ENCODE results near the gene PCIF1.
"Not testable (repeated sequence)": the region's sequence is repeated elsewhere in the genome, so short reads cannot be mapped to it uniquely, and the experiment has no call there.

PCIF1 gene

DNA sequence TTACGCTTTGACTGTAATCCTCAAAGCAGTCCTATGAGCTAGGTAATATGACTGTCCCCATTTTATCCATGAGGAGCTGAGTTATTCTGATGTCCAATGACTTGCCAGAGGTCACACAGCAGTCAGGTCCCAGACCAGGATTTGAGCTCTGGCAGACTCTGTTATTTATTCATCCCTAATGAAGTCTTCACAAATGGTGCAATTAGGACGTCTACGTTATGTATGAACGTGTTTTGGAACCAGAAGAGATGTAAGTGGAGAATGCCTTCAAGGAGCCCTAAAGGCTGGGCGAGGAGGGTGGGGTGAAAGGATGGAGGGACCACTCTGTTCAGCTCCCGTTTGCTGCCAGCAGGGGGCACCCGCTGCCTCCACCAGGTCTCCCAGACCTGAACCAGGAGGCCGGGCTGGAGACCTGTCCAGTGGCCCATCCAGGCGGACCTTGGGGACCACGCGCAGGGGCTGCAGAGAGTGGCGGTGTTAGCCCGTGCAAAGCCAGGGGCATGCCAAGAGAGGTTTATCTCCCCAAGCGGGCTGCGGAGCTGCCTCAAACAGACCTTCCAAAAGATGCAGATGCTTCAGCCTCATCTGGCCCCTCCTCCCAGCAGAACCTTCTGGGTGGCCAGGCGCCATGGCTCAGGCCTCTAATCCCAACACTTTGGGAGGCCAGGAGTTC lies 52.8 kb downstream of the PCIF1 start:
- TF ChIP-seq ZNF274 (IDR thresholded peaks at IDR 0.05; ENCODE audit: low read depth, low read length), result no peak
- H3K4me3 ChIP-seq (ENCODE audit: low read length), result no peak overlapping the region

DNA sequence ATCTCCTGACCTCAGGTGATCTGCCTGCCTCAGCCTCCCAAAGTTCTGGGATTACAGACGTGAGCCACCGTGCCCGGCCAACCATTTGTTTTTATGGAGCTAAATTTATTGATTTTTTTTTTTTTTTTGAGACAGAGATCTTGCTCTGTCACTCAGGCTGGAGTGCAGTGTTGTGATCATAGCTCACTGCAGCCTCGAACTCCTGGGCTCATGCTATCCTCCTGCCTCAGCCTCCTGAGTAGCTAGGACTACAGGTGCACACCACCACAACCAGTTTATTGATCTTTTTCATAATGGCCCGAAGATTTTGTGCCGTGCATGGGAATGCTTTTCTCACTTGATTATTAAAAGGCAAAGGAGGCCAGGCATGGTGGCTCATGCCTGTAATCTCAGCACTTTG lies 54.3 kb downstream of the PCIF1 start:
- H3K4me3 ChIP-seq (ENCODE audit: low read length), result not testable (repeated sequence)

DNA sequence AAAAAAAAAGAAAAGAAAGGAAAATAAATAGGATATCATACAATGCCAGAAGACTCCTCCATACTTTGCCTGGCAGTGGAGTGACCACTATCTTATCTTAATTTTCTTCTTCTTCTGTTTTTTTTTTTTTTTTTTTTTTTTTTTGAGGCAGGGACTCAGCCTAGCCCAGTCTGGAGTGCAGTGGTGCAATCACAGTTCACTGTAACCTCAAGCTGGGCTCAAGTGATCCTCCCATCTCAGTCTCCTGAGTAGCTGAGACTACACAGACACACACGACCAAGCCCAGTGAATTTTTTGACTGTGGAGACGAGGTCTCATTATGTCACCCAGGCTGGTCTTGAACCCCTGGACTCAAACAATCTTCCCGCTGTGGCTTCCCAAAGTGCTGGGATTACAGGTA lies 57.1 kb downstream of the PCIF1 start:
- H3K4me3 ChIP-seq (ENCODE audit: low read length), result no peak overlapping the region
- no peak for TF ChIP-seq ZNF274 (IDR thresholded peaks at IDR 0.05; ENCODE audit: low read depth, low read length)

DNA sequence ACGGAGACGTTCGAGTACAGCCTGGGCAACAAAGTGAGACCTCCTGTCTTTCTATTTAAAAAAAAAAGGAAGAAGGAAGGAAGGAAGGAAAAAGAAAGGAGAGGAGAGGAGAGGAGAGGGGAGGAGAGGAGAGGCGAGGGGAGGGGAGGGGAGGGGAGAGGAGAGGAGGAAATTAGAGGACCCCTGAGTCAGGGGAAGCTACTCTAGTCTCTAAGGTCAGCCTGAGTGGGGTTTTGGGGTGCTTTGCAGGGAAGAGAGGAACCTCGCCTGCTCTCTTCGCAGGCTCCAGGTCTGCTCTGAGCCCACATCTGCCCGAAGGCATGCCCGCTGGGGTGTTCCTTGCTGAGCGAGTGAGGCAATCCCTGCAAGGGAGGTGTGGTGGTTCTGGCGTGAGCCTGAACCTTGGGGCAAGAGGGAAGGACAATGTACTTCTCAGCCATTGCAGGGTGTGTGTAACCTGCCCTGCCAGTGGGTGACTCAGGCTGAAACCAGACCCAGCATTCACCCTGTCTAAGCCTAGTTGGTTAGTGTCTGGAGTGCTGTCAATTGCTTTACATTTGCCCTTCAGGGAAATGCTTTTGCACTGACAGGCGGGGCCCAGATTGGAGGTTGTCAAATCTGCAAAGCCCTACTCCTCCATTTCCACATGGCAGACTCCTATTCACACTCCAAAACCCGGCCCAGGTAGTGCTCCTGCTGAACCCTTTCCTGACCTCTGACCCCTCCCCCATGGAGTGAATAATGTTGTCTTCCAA lies 58.9 kb downstream of the PCIF1 start:
- no peak for TF ChIP-seq ZNF274 (IDR thresholded peaks at IDR 0.05; ENCODE audit: low read depth, low read length)
- H3K4me3 ChIP-seq (ENCODE audit: low read length), result no peak overlapping the region

DNA sequence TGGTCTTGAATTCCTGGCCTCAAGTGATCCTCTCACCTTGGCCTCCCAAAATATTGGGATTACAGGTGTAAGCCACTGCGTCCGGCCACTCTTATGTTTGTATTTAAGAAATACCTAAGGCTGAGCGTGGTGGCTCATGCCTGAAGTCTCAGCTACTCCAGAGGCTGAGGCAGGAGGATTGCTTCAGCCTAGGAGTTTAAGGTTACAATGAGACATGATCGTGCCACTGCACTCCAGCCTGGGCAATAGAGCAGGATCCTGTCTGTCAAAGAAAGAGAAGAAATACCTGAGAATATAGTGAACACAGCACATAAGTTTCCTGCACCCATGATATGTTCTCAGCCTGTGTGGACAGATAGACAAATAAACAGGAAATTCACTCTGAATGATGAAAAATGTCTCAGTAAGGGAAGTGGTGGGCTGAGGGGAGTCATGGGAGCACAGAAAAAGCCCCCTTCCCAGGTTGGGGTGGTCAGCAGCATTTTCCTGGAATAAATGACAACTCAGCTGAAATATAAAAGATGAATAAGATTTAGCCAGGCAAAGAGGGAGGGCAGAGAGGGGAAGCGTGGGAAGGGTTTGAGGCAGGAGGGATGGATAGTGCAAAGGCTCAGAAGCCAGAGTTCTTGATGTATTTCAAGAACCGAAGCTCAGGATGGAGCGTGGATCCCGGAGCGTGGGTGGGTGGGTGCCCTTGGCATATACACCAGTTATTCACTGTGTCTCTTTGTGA lies 60.4 kb downstream of the PCIF1 start:
- no peak for TF ChIP-seq ZNF274 (IDR thresholded peaks at IDR 0.05; ENCODE audit: low read depth, low read length)
- H3K4me3 ChIP-seq (ENCODE audit: low read length), result no peak overlapping the region

DNA sequence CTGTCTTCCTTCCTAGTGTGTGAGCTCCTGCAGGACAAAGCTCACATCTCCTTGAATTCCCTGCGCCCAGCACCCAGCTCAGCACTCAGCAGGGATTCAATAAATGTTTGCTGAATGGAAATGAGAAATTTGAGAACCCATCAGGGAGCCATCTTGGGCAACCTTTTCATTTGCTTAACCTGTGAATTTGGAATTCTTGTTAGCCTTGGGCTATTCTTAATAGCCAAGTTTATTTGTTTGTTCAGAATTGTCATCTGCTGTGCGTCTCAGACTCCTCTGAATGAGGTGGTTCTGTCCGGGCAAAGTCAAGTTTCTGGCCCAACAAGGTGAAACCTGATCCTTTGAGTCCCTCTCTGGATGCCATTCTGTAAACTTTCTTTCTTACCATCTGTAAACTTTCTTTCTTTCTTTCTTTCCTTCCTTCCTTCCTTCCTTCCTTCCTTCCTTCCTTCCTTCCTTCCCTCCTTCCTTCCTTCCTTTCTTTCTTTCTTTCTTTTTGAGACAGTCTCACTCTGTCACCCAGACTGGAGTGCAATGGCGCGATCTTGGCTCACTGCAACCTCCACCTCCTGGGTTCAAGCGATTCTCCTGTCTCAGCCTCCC lies 61.1 kb downstream of the PCIF1 start:
- not testable (repeated sequence) for H3K4me3 ChIP-seq (ENCODE audit: low read length)

DNA sequence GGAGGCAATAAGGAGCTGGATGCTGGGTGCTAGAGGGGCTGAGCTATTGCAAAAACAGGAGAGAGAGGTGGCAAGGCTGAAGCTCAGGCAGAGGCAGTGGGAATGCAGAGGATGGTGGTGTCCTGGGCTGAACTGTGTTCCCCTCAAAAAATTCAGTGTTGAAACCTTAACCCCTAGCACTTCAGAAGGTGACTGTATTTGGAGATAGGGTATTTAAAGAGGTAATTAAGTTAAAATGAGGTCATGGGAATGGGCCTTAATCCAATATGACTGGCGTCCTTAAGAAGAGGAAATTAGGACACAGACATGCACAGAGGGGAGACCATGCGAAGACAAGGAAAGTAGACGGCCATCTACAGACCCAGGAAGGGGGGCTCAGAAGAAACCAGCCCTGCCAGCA lies 62.7 kb downstream of the PCIF1 start:
- no peak for TF ChIP-seq ZNF274 (IDR thresholded peaks at IDR 0.05; ENCODE audit: low read depth, low read length)

More for the DNA sequence above, 62.7 kb downstream of the PCIF1 start:
- no peak overlapping the region for H3K4me3 ChIP-seq (ENCODE audit: low read length)

Data from GM08714 (cell line).